HG03095 (cell line): Measurements from ENCODE around the gene OR5M10.
"Not testable (repeated sequence)": the region's sequence is repeated elsewhere in the genome, so short reads cannot be mapped to it uniquely, and the experiment has no call there.

ENCODE experiments used
- ATAC-seq: cut with Tn5 transposase; IDR thresholded peaks from one replicate; pipeline ENCODE4 v1.9.1; 2021; ENCODE audit warnings: moderate library complexity; ENCODE audit not compliant: unreplicated experiment

OR5M10 gene

DNA sequence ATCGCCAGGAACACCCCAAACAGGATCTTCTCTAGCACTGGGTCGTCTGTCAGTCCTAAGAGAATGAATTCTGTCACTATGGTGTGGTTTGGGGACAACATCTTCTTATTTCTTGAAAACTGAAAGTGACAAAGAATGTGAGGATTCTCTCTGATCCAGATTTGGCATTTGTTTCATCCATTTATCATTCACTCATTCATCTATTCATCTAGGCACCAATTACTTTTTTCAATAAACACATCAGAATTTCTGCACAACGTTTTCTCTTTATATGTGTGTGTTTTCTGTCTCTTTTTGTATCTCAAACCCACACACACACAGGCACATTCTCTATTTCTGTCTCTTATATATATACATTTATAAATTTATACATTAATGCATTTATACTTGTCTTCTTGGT, at the start of gene OR5M10:
TSS of gene OR5M10 (minus strand) at position 101 of the 400 bp plus-strand sequence. CDS start at position 101, 0 bp downstream.
- no peak for ATAC-seq

DNA sequence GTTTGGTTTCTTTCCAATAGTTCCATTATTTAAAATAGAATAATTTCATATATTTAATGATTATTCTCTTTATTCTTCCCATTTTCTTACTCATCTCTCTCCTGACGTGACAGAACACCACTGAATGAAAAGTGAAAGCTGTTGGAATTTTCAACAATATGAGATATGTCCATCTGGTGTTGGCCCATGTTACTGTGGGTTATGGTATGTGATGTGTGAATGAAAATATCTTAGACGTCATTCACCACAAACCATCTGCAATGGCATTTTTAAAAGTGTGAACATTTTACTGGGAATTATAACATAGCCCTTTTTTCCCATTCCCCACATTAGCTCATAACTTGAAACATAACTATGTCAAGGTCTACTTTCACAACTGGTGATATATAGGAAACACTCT, 48.4 kb upstream of the OR5M10 start:
- no peak for ATAC-seq

- ATAC-seq, result no peak
Measured at GRCh38 chr11:56624661-56625110, 47.2 kb upstream of the OR5M10 start.

- no peak for ATAC-seq
Measured at GRCh38 chr11:56611174-56611573, 33.7 kb upstream of the OR5M10 start.

DNA sequence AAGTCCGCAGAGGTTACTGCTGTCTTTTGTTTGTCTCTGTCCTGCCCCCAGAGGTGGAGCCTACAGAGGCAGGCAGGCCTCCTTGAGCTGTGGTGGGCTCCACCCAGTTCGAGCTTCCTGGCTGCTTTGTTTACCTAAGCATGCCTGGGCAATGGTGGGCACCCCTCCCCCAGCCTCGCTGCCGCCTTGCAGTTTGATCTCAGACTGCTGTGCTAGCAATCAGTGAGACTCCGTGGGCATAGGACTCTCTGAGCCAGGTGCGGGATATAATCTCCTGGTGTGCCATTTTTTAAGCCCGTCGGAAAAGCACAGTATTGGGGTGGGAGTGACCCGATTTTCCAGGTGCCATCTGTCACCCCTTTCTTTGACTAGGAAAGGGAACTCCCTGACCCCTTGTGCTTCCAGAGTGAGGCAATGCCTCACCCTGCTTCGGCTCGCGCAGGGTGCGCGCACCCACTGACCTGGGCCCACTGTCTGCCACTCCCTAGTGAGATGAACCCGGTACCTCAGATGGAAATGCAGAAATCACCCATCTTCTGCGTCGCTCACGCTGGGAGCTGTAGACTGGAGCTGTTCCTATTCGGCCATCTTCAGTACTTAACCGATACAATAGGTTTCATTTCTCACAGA, 14.7 kb upstream of the OR5M10 start:
- ATAC-seq, result not testable (repeated sequence)

GRCh38 chr11:56558574-56558973, 18.9 kb downstream of the OR5M10 start:
- ATAC-seq, result no peak

GRCh38 chr11:56554691-56555090, 22.8 kb downstream of the OR5M10 start:
- ATAC-seq, result not testable (repeated sequence)

GRCh38 chr11:56545531-56545930, 32.0 kb downstream of the OR5M10 start:
- ATAC-seq, result no peak

- no peak for ATAC-seq
Measured at GRCh38 chr11:56543739-56544138, 33.8 kb downstream of the OR5M10 start.

DNA sequence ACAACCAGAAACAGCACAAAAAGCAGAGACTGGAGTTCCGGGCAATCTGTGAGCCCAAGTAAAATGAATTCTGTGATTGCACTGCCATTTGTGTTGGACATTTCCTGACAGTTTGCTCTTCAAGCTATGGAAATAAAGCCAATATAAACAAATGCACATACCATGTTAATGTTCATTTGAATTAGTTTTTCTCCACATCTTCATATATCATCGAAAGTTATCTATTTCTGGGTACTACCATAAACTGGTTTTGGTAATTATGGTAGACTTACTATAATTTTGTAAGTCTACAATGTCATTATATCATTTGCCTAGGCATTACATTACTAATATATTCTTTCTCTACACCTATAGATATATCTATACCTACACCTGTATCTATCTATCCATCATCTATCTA, 34.4 kb downstream of the OR5M10 start, which contains the start of gene OR5M11:
TSS of gene OR5M11 (minus strand) at position 101 of the 400 bp plus-strand sequence. CDS start at position 101, 0 bp downstream.
- ATAC-seq, result no peak

DNA sequence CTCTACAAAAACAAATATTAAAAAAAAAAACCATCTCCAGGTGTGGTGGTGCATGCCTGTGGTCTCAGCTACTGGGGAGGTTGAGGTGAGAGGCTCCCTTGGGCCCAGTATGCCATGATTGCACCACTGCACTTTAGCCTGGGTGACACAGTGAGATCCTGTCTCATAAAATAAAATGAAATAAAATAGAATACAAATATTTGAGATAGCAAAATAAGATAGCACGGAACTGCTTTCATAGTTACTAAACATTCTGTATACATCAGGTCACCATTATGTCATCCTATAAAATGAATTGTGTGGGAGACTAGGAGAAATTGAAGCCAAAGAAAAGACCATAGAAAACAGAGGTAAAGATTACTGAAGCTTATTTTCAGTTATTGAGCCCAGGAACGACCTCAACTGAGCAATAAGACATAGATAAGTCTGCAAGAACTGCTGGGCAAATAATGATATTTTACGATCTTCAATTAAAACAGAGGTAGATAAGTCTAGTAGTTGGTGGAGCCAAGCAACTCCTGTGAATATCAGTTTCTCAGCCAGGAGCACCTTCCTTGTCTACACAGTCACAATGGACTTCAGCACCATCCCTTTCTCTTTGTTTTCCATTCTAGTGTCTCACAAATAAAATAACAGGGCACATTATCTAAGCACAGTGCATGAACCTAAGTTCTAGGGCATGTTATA, 44.3 kb downstream of the OR5M10 start:
- ATAC-seq, result no peak

- no peak for ATAC-seq
Measured at GRCh38 chr11:56531856-56532255, 45.7 kb downstream of the OR5M10 start.
